Esophagus squamous epithelium (tissue), 5 donors: ENCODE results near the gene ZBTB17. TPM values are rescaled to one million over a fixed set of nuclear protein-coding genes. Genes with fewer than 3 reads are reported as not detected.

ENCODE experiments used
- DNase-seq: peaks from one replicate; lab custom pipeline; 2025; lab: John Stamatoyannopoulos, UW
- H3K27ac ChIP-seq, 4 donors: fragments of 200-600 bp; sonication (generic); one replicate each; pipeline ENCODE4 v1.5.1; 2016 to 2019; ENCODE audit warnings: mild to moderate bottlenecking in 1 of 4
- H3K27me3 ChIP-seq, 4 donors: fragments of 200-600 bp; sonication (generic); 1 replicate in 3 of 4; 2 replicates in 1 of 4; pipeline versions ENCODE4 v1.5.1 to v1.6.0; 2017 to 2021; ENCODE audit warnings: antibody characterized with exemption in 1 of 4
- H3K36me3 ChIP-seq, 3 donors: fragments of 200-600 bp; sonication (generic); one replicate each; pipeline ENCODE4 v1.5.1; 2016 to 2019
- H3K4me1 ChIP-seq, 3 donors: fragments of 200-600 bp; sonication (generic); one replicate each; pipeline ENCODE4 v1.5.1; 2017 to 2019
- H3K4me3 ChIP-seq, 4 donors: fragments of 200-600 bp; sonication (generic); 1 replicate in 3 of 4; 2 replicates in 1 of 4; pipeline ENCODE4 v1.5.1; 2016 to 2019; ENCODE audit warnings: mild to moderate bottlenecking in 2 of 4, moderate library complexity in 1 of 4
- H3K9me3 ChIP-seq, 3 donors: fragments of 200-600 bp; sonication (generic); one replicate each; pipeline ENCODE4 v1.5.1; 2016 to 2019
- CTCF ChIP-seq, 6 experiments: fragments of 450-650 bp in 4 of 6; fragments of 200-600 bp in 2 of 6; sonication (generic) in 2 of 6; IDR thresholded peaks; one replicate each; pipeline ENCODE4 v1.5.1; 2016 to 2019; ENCODE audit warnings: antibody characterized with exemption in 6 of 6, mild to moderate bottlenecking in 4 of 6, moderate library complexity in 4 of 6
- POLR2A ChIP-seq, 4 donors: fragments of 450-650 bp; IDR thresholded peaks; one replicate each; pipeline ENCODE4 v1.6.1; 2017; ENCODE audit warnings: antibody characterized with exemption in 4 of 4, mild to moderate bottlenecking in 4 of 4, moderate library complexity in 3 of 4
- WGBS, 2 donors: methylation state at CpG; one replicate each; pipeline ENCODE4 v1.1.5; 2018; 5-methylcytosine and 5-hydroxymethylcytosine counted together
- intact Hi-C: fragments of 100-400 bp; cut with DNase I; formaldehyde crosslinking; loops from one replicate; pipeline ENCODE4 v1.15.0; 2022
- total RNA-seq, 4 donors: library from RNA; depleted of rRNA; stranded (reverse); fragments of >200 nt; gene quantifications; one replicate each; pipeline ENCODE4 v1.1.0, GENCODE V29; 2016
- donor health status: DM: yes; HTN: yes; CAD: no.

The ZBTB17 gene
- total RNA-seq, 4 donors from 2014 or later, result 19.1 to 33.1 (median 26.8) TPM

GRCh38 chr1:15992582-15993500 is 16.9 kb upstream of the ZBTB17 start:
- WGBS, 2 donors, result 79 to 80% methylated on average over 1 to 6 of the region's 17 CpGs
- intact Hi-C loops, result loop anchor here (10.0 kb wide), 1 partner anchor 178 kb away; no protein-coding TSS in a partner anchor
- Histone ChIP-seq H3K27me3 (no peaks in the 10 kb centered on the region), H3K4me3 (no peak overlapping the region), H3K27ac (no peak overlapping the region), H3K9me3 (no peaks in the 10 kb centered on the region), H3K4me1 (no peaks in the 10 kb centered on the region), H3K36me3 (no peaks in the 10 kb centered on the region)
- no peak for DNase-seq
- no peak for TF ChIP-seq POLR2A (IDR thresholded peaks at IDR 0.05)
- TF ChIP-seq CTCF (IDR thresholded peaks at IDR 0.05), result no peak

GRCh38 chr1:15992187-15992553 is 16.3 kb upstream of the ZBTB17 start:
- no peaks in the 10 kb centered on the region for H3K36me3 ChIP-seq
- H3K9me3 ChIP-seq, result no peaks in the 10 kb centered on the region
- H3K27me3 ChIP-seq, result no peaks in the 10 kb centered on the region
- H3K27ac ChIP-seq, result no peak overlapping the region
- intact Hi-C loops, result loop anchor here (10.0 kb wide), 1 partner anchor 177 kb away; no protein-coding TSS in a partner anchor
- DNase-seq, result no peak
- no peaks in the 10 kb centered on the region for H3K4me1 ChIP-seq
- WGBS, 2 donors, result 87 to 91% methylated on average over 5 to 6 of the region's 7 CpGs
- H3K4me3 ChIP-seq, result no peak overlapping the region
- no peak for TF ChIP-seq CTCF (IDR thresholded peaks at IDR 0.05)
- no peak for TF ChIP-seq POLR2A (IDR thresholded peaks at IDR 0.05)

- Histone ChIP-seq H3K27me3 (no peaks in the 10 kb centered on the region), H3K4me3 (no peak overlapping the region), H3K27ac (no peak overlapping the region), H3K9me3 (no peaks in the 10 kb centered on the region), H3K4me1 (no peaks in the 10 kb centered on the region), H3K36me3 (no peaks in the 10 kb centered on the region)
- no peak for DNase-seq
- intact Hi-C loops, result loop anchor here (10.0 kb wide), 1 partner anchor 177 kb away; no protein-coding TSS in a partner anchor
- 80 to 89% methylated on average over 6 to 7 of the region's 11 CpGs for WGBS, 2 donors
- TF ChIP-seq CTCF (IDR thresholded peaks at IDR 0.05), result no peak
- TF ChIP-seq POLR2A (IDR thresholded peaks at IDR 0.05), result no peak
Observed at GRCh38 chr1:15991427-15992186, 15.7 kb upstream of the ZBTB17 start.

DNA sequence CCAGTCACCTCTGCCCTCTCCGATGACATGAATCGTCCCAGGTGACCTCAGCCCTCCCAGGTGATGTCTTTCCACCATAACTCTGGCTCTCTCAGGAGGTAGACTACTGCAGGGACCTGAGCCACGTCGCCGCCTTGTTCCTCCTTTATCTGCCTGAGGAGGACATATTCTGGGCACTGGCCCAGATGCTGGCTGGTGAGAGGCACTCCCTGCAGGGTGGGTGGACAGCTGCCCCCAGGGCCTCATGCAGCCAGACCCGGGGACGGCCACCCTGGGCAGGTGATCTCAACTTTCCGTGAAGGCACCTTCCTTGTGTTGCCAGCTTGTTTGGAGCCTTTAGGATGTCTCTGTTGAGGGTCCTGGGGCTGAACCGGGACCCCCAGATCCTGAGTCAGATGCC is 13.9 kb upstream of the ZBTB17 start:
- Histone ChIP-seq H3K9me3 (no peaks in the 10 kb centered on the region), H3K27me3 (no peaks in the 10 kb centered on the region), H3K36me3 (no peaks in the 10 kb centered on the region), H3K4me1 (no peaks in the 10 kb centered on the region), H3K27ac (no peak overlapping the region), H3K4me3 (no peak overlapping the region)
- intact Hi-C loops, result loop anchor here (10.0 kb wide), 1 partner anchor 175 kb away; no protein-coding TSS in a partner anchor
- no peak for TF ChIP-seq CTCF (IDR thresholded peaks at IDR 0.05)
- no peak for TF ChIP-seq POLR2A (IDR thresholded peaks at IDR 0.05)
- 63 to 66% methylated on average over 5 to 7 of the region's 9 CpGs for WGBS, 2 donors
- DNase-seq, result no peak
